GM12874 (cell line): Measurements from ENCODE around the gene PTPRJ.

Source experiments
- TF ChIP-seq, protein P1 (sequence below): IDR thresholded peaks from 2 replicates; pipeline ENCODE4 v1.5.1; 2011; ENCODE audit warnings: low read depth, mild to moderate bottlenecking, control low read depth, low read length, moderate library complexity; ENCODE audit not compliant: insufficient read depth

The PTPRJ gene

DNA sequence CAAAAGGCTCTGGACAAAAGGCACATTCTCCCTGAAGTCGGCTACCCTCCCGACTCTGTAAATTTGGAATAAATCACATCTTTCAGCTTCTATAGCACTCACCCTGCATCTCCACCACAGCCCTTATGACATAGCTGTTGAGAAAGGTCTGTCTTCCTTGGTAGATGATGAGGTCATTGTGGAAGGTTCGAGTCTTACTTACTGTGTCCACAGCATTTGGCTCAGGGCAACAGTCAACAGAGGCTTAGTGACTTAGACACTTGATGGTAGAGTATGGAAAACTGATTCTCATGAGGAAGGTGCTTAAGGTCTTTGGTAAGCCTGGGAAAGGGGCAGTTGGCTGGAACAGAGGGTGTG is 45.6 kb downstream of the PTPRJ start:
- TF ChIP-seq, protein P1, sequence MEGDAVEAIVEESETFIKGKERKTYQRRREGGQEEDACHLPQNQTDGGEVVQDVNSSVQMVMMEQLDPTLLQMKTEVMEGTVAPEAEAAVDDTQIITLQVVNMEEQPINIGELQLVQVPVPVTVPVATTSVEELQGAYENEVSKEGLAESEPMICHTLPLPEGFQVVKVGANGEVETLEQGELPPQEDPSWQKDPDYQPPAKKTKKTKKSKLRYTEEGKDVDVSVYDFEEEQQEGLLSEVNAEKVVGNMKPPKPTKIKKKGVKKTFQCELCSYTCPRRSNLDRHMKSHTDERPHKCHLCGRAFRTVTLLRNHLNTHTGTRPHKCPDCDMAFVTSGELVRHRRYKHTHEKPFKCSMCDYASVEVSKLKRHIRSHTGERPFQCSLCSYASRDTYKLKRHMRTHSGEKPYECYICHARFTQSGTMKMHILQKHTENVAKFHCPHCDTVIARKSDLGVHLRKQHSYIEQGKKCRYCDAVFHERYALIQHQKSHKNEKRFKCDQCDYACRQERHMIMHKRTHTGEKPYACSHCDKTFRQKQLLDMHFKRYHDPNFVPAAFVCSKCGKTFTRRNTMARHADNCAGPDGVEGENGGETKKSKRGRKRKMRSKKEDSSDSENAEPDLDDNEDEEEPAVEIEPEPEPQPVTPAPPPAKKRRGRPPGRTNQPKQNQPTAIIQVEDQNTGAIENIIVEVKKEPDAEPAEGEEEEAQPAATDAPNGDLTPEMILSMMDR = no peak

DNA sequence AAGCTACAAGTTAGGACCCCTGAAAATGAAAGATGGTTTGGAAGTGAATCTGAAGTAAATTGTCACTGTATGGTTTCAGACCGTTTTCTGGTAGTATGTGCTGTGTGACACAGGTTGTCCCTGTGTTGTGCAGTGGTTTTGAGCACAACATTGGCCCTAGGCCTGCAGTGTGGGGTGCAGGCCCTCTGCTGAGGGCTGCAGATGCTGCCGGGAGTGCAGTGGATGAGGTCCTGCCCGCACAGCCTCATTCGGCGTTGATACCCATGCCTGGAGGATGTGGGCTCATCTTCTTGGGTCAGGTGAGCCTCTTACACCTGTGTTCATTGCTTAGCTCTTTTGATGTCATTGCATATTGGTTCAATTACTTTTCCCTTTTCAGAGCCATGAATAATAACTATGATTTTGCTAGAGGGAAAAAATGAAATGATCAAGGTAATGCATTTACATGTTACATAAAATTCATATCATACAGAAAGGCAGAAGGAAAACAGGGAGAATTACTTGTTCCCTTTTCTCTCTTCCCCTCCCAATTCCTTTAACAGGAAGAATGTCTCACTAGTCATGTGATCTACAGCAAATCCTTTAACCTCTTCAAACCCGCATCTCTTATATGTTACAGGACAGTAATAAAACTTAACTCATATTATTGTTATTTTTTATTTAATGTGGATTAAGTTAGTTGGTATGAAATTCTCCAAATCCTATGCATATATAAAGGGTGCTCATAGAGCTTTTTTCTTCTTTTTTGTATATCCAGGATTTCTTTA is 48.7 kb downstream of the PTPRJ start:
- TF ChIP-seq, protein P1 = no peak

DNA sequence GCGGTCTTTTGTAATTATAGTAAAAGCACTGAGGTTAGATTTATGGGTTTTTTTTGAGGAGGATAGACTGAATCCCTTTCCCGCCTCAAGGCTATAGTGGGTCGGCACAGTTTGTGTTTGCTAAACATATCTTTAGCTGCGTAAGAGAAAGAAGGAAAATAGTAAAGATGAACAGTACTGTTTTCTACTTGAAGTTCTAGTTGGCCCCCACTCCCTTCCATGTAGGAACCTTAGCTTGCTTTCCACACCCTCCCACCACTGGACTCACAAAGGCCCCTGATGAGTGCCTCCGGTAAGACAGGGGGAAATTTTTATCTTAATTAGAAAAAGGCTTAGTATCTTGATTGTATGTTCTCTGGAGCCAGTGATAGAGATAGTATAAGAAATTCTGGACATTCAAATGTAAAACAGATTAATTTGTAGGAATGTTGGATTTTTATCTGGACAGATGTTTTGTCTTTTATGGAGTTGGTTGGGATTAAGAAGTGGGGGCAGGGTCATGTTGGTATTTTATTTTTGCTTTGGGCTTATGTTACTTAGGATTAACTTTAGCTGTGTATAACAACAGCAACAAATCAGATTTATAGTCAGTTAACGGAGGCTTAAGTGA is 49.4 kb downstream of the PTPRJ start:
- TF ChIP-seq, protein P1 = no peak

DNA sequence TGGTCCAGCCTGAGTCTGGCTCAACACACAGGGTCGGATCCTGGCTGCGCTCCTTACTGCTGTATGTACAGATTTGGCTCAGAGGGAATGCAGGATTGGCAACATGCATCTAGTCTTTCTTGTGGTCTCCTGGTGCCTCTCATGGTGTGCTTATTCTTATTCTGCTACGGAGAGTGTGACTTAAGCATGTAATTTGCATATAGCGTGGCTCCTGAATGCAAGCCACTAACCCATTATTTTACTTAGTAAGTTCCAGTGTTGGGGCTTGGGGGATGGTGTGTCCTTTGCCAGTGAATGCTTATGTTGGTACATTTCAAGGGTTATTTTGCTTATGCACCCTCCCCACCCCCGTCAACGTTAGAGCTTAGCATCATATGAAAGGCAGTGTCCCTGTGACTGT is 51.2 kb downstream of the PTPRJ start:
- TF ChIP-seq, protein P1 = no peak

DNA sequence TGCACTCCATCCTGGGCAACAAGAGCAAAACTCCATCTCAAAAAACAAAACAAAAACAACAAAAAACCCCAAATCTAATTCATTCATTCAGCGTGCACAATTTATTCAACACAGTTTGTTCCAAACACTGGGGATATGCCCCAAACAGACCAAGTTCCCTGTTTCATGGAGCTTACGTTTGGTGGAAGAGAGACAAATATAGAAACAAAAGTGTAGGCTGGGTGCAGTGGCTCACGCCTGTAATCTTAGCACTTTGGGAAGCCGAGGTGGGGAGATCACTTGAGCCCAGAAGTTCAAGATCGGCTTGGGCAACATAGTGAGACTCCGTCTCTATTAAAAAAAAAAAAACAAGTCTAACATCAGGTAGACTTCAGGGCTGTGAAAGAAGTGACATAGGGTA is 52.4 kb downstream of the PTPRJ start:
- TF ChIP-seq, protein P1 = no peak

DNA sequence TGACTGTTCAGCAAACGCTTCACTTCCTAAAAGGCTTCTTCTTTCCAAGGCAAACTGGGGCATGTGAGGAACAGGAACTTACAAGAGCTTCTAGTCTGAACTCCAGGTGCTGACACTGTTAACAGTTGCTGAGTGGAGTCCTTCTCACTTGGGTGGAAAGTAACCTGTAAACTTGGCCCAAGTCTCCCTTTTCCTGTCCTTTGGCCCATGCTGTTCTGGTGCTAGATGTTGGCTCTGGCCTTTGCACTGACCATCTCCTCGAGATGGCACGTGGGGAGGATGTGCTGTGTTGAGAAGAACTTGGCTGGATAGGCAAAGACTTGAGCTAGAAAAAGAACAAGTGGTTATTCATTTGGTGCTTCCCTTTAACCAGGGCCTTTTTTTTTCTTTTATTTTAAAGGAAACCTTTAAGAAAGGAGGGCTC is 53.6 kb downstream of the PTPRJ start:
- TF ChIP-seq, protein P1 = no peak

DNA sequence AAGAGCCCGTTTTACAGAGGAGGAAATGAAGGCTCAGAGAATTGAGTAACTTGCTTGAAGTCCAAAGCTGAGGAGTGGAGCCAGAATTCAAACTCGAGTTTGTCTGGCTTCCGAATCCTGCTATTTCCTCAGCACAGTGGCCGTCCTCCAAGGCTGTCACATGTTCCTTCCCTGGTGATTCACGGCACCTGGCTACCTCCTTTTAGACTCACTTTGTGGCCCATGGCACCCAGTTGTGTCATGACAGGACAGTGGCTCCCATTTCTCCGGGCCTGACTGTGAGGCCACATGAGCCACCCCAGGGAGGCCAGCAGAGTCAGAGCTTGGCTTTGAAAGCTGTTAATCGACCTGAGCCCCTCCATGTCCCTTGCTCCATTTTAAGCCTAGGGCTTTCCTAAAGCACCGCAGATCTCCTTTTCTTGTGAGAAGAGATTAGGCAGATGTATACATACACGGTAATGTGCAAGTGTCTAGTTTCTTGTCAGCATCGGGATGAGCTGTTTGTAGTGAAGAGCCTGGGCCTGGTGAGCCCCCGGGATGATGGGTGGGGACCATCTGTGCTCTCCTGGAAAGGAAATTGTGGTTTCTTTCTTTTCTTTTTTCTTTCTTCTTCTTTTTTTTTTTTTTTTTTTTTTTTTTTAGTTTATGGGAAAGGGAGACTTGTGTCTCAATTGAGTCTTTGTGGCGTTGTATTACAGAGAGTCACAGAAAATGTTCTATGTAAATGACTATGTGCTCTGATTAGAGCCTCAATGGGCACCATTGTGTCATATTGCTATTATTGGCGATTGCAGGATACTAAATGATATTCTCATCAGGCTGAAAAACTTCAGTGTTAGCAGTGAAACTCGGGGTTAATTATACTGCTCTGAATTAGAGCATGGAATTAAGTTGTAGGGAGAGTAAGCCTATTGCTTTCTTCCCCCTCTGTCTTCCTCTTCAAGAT is 54.8 kb downstream of the PTPRJ start:
- TF ChIP-seq, protein P1 = no peak
